HEK293 (cell line): ENCODE results near the gene LGALS1.

ENCODE experiments used
- CTCF ChIA-PET: fragments of 350-600 bp; formaldehyde crosslinking; extraction: SDS; loops from one replicate; lab custom pipeline; 2021; ENCODE audit warnings: antibody characterized with exemption; lab: Yijun Ruan, JAX
- POLR2A ChIA-PET: fragments of 300-600 bp; formaldehyde crosslinking; extraction: SDS; loops from one replicate; lab custom pipeline; 2020; ENCODE audit warnings: antibody characterized with exemption, inconsistent platforms; lab: Yijun Ruan, JAX
- H3K27ac ChIP-seq: fragments of 200-500 bp; sonication (Bioruptor generic); 2 replicates; pipeline ENCODE4 v1.5.1; 2014; ENCODE audit warnings: low read depth, low read length, control low read depth, inconsistent platforms; ENCODE audit errors: extremely low read depth
- H3K36me3 ChIP-seq, 2 experiments: fragments of 200-500 bp in 1 of 2; sonication (Bioruptor generic) in 1 of 2; 1 replicate in 1 of 2; 2 replicates in 1 of 2; pipeline ENCODE4 v1.5.1; 2014 to 2017; ENCODE audit warnings: inconsistent platforms in 2 of 2, low read length in 2 of 2; ENCODE audit not compliant: control insufficient read depth in 2 of 2, insufficient read depth in 1 of 2
- H3K4me1 ChIP-seq: fragments of 200-500 bp; sonication (Bioruptor generic); 2 replicates; pipeline ENCODE4 v1.5.1; 2014; ENCODE audit warnings: mild to moderate bottlenecking, low read length, inconsistent platforms; ENCODE audit not compliant: control insufficient read depth, insufficient read depth
- H3K4me3 ChIP-seq: 2 replicates; pipeline ENCODE4 v1.5.1; 2011; ENCODE audit warnings: low read depth, mild to moderate bottlenecking, control low read depth, low read length, moderate library complexity
- H3K9me3 ChIP-seq: fragments of 200-500 bp; sonication (Bioruptor generic); 2 replicates; pipeline ENCODE4 v1.5.1; 2014; ENCODE audit warnings: low read depth, low read length, inconsistent platforms; ENCODE audit not compliant: control insufficient read depth, insufficient read depth
- FEZF1 ChIP-seq: fragments of 450-650 bp; formaldehyde crosslinking; IDR thresholded peaks from 2 replicates; pipeline ENCODE4 v1.5.1; 2016; ENCODE audit warnings: missing biosample characterization, missing genetic modification characterization
- GLIS2 ChIP-seq: fragments of 450-650 bp; formaldehyde crosslinking; IDR thresholded peaks from 2 replicates; pipeline ENCODE4 v1.5.1; 2016; ENCODE audit warnings: missing biosample characterization, missing genetic modification characterization
- REPIN1 ChIP-seq: fragments of 450-650 bp; formaldehyde crosslinking; IDR thresholded peaks from 2 replicates; pipeline ENCODE4 v1.5.1; 2017; ENCODE audit warnings: missing biosample characterization, missing genetic modification characterization, low read depth
- ZBTB48 ChIP-seq: fragments of 450-650 bp; formaldehyde crosslinking; IDR thresholded peaks from 2 replicates; pipeline ENCODE4 v1.5.1; 2016; ENCODE audit warnings: missing biosample characterization, missing genetic modification characterization
- ZIC2 ChIP-seq: fragments of 450-650 bp; formaldehyde crosslinking; IDR thresholded peaks from 2 replicates; pipeline ENCODE4 v1.5.1; 2016; ENCODE audit warnings: missing biosample characterization, missing genetic modification characterization
- ZNF132 ChIP-seq: fragments of 450-650 bp; formaldehyde crosslinking; IDR thresholded peaks from 2 replicates; pipeline ENCODE4 v1.5.1; 2017; ENCODE audit warnings: missing biosample characterization, missing genetic modification characterization, borderline replicate concordance
- ZNF202 ChIP-seq: fragments of 450-650 bp; formaldehyde crosslinking; IDR thresholded peaks from 2 replicates; pipeline ENCODE4 v1.5.1; 2016; ENCODE audit warnings: missing biosample characterization, missing genetic modification characterization, borderline replicate concordance
- ZNF221 ChIP-seq: fragments of 450-650 bp; formaldehyde crosslinking; IDR thresholded peaks from 2 replicates; pipeline ENCODE4 v1.5.1; 2017; ENCODE audit warnings: missing biosample characterization, missing genetic modification characterization, borderline replicate concordance
- ZNF366 ChIP-seq: fragments of 450-650 bp; formaldehyde crosslinking; conservative IDR thresholded peaks from 2 replicates; pipeline ENCODE4 v1.5.1; 2016; ENCODE audit warnings: missing biosample characterization, missing genetic modification characterization
- ZNF391 ChIP-seq: fragments of 450-650 bp; formaldehyde crosslinking; IDR thresholded peaks from 2 replicates; pipeline ENCODE4 v1.5.1; 2016; ENCODE audit warnings: low read depth, missing biosample characterization, missing genetic modification characterization, borderline replicate concordance
- ZNF521 ChIP-seq: fragments of 450-650 bp; formaldehyde crosslinking; IDR thresholded peaks from 2 replicates; pipeline ENCODE4 v1.5.1; 2017; ENCODE audit warnings: missing biosample characterization, mild to moderate bottlenecking, missing genetic modification characterization
- ZNF626 ChIP-seq: fragments of 450-650 bp; sonication (Bioruptor Pico); formaldehyde crosslinking; IDR thresholded peaks from 2 replicates; pipeline ENCODE4 v1.5.1; 2018; ENCODE audit warnings: missing biosample characterization, missing genetic modification characterization, inconsistent platforms
- ZNF701 ChIP-seq: fragments of 450-650 bp; formaldehyde crosslinking; IDR thresholded peaks from 2 replicates; pipeline ENCODE4 v1.5.1; 2016; ENCODE audit warnings: missing biosample characterization, missing genetic modification characterization
- ZNF707 ChIP-seq: fragments of 450-650 bp; formaldehyde crosslinking; IDR thresholded peaks from 2 replicates; pipeline ENCODE4 v1.5.1; 2016; ENCODE audit warnings: missing biosample characterization, missing genetic modification characterization
- ZNF843 ChIP-seq: fragments of 450-650 bp; formaldehyde crosslinking; IDR thresholded peaks from 2 replicates; pipeline ENCODE4 v1.5.1; 2016; ENCODE audit warnings: missing biosample characterization, missing genetic modification characterization
- TF ChIP-seq, protein P1 (sequence below): fragments of 450-650 bp; formaldehyde crosslinking; IDR thresholded peaks from 2 replicates; pipeline ENCODE4 v1.5.1; 2017; ENCODE audit warnings: missing biosample characterization, mild to moderate bottlenecking, missing genetic modification characterization, moderate library complexity
- TF ChIP-seq, protein P2 (sequence below): fragments of 450-650 bp; IDR thresholded peaks from 2 replicates; pipeline ENCODE4 v1.5.1; 2018; ENCODE audit warnings: missing biosample characterization, missing genetic modification characterization

LGALS1 gene

DNA sequence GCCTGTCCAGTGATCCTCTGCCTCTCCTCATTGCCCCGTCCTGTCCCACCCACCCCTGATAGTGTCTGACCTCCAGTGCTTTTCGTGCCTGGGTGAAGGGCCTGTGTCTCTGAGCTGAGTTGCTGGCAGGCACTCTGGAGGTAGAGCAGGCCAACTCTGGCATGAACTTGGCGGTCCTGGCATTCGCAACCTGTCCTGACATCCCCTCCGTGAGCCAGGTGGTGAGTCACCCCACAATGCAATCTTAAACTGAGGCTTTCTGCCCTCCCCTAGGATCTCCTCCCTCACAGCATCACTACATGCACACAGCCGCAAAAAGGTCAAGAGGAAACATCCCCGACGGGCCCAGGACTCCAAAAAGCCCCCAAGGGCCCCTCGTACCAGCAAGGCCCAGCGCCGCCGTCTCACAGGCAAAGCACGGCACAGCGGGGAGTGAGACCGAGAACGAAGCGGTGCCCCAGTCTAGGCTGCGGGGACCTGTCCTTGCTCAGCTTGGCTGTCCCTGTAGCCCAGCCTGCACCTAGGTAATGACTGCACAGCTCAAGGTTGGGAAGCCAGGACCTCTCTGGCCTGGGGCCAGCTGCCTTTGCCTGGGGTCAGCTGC is 15.6 kb downstream of the LGALS1 start:
- Histone ChIP-seq H3K9me3 (no peaks in the 10 kb centered on the region), H3K4me3 (no peak overlapping the region), H3K36me3 (peaks cover 10 to 57% of the 10 kb centered on the region in 2 experiments; a peak in 2 of 3 replicates), H3K27ac (no peak overlapping the region), H3K4me1 (peaks cover 3% of the 10 kb centered on the region; the same call in 1 of the 2 replicates)
- TF ChIP-seq ZBTB48 (tag by site-specific recombination) (no peak), ZNF202 (no peak), ZNF707 (tag by site-specific recombination) (no peak), FEZF1 (tag by site-specific recombination) (no peak), ZNF391 (tag by site-specific recombination) (no peak), ZNF221 (no peak), ZNF701 (tag by site-specific recombination) (no peak), ZNF843 (tag by site-specific recombination) (no peak), ZNF521 (tag by site-specific recombination) (no peak), ZNF626 (tag by site-specific recombination) (no peak), ZNF366 (tag by site-specific recombination) (no peak), GLIS2 (tag by site-specific recombination) (no peak), REPIN1 (tag by site-specific recombination) (no peak), ZNF132 (tag by site-specific recombination) (no peak)
- TF ChIP-seq, protein P1, sequence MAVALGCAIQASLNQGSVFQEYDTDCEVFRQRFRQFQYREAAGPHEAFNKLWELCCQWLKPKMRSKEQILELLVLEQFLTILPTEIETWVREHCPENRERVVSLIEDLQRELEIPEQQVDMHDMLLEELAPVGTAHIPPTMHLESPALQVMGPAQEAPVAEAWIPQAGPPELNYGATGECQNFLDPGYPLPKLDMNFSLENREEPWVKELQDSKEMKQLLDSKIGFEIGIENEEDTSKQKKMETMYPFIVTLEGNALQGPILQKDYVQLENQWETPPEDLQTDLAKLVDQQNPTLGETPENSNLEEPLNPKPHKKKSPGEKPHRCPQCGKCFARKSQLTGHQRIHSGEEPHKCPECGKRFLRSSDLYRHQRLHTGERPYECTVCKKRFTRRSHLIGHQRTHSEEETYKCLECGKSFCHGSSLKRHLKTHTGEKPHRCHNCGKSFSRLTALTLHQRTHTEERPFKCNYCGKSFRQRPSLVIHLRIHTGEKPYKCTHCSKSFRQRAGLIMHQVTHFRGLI (tag by site-specific recombination), result no peak
- TF ChIP-seq, protein P2, sequence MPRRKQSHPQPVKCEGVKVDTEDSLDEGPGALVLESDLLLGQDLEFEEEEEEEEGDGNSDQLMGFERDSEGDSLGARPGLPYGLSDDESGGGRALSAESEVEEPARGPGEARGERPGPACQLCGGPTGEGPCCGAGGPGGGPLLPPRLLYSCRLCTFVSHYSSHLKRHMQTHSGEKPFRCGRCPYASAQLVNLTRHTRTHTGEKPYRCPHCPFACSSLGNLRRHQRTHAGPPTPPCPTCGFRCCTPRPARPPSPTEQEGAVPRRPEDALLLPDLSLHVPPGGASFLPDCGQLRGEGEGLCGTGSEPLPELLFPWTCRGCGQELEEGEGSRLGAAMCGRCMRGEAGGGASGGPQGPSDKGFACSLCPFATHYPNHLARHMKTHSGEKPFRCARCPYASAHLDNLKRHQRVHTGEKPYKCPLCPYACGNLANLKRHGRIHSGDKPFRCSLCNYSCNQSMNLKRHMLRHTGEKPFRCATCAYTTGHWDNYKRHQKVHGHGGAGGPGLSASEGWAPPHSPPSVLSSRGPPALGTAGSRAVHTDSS (tag by site-specific recombination), result no peak
- ChIA-PET POLR2A (no interaction called here), CTCF (interaction anchor here (1.2 kb wide), 1 partner anchor 9 kb away, joined by 3 read pairs; no protein-coding TSS in a partner anchor)

DNA sequence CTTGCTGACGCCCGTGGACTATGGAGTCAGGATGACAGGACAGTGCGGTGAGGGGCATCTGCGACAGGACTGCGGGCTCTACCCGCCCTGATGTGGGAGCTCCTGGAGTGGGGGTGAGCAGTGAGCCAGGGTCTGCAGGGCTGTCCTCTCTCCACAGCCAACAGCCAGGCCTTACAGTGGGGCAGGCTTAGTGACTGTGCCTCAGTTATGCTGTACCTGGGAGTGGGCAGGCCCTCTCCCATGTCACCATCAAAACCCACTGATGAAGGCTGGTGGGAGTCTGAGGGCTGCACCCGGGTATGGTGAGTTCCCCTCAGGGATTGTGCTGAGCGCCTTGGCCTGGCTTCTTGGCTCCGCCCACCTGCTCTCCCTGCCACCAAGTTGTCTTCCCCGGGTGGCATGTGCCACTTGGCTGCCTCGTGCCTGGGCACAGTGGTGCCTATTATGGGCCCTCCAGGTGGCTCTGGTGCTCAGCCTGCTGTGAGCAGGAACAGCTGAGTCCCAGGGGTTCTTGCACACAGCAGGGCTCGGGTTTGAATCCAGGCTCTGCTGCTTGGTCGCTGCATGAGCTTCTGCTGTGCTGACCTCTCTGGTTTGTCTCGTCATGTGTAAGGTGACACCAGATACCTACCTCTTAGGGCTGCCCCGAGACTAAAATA is 17.3 kb downstream of the LGALS1 start:
- CTCF ChIA-PET, result interaction anchor here (0.7 to 2.3 kb wide), 5 partner anchors 11 to 87 kb away, joined by 4 to 14 read pairs (median 4); partner anchors contain the start of gene SH3BP1
- peak; percentile 69; the same call in 1 of the 2 replicates for TF ChIP-seq ZIC2 (tag by site-specific recombination)
- TF ChIP-seq, protein P1 (tag by site-specific recombination), result no peak
- peaks cover 6% of the 10 kb centered on the region for H3K4me1 ChIP-seq
- no peak overlapping the region for H3K4me3 ChIP-seq
- no peaks in the 10 kb centered on the region for H3K9me3 ChIP-seq
- peaks cover 10 to 57% of the 10 kb centered on the region in 2 experiments; a peak in 2 of 3 replicates for H3K36me3 ChIP-seq
- POLR2A ChIA-PET, result interaction anchor here (1.0 to 1.1 kb wide), 2 partner anchors 35 to 84 kb away, joined by 3 read pairs; partner anchors contain the start of gene PDXP
- H3K27ac ChIP-seq, result peak overlapping the region; percentile 10; the same call in 1 of the 2 replicates
